Measurements from ENCODE around the gene PRSS27.

PRSS27 gene

GRCh38 chr16:2711370-2712062 lies 8.5 kb downstream of the PRSS27 start:
- H3K4me1 Mint-ChIP-seq, result no peaks in the 10 kb centered on the region
- no peak overlapping the region for H3K4me3 Mint-ChIP-seq
- peaks cover 5% of the 10 kb centered on the region for H3K27me3 Mint-ChIP-seq (ENCODE audit: low read depth)
- no peak for TF ChIP-seq CTCF (IDR thresholded peaks at IDR 0.05; ENCODE audit: unreplicated experiment in 3 of 3)
- peaks cover 3% of the 10 kb centered on the region for H3K36me3 Mint-ChIP-seq (ENCODE audit: low read depth)
- no peak overlapping the region for H3K27ac Mint-ChIP-seq
- no peaks in the 10 kb centered on the region for H3K9me3 Mint-ChIP-seq

DNA sequence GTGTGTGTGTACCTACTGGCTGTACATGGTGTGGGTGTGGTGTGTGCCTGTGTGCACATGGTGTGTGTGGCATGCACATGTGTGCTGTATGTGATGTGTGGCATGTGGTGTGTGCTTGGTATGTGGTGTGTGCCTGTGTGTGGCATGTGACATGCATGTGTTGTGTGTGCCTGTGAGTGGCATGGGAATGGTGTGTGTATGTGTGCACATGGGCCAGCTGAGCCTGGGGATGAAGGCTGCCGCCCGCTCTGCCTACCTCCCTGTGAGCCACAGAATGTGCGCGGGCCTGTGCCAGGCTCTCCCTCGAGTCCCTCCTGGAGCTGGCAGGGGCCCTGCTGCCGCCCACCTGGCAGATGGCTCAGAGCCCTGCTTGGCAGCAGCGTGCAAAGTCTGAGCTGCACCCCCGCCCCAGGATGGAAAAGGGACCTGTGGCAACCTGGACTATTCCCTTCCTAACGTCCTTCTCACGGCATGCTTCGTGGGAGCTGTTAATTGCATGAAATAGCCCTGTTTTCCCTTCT lies 9.3 kb downstream of the PRSS27 start:
- H3K4me3 Mint-ChIP-seq, result no peak overlapping the region
- no peak overlapping the region for H3K27ac Mint-ChIP-seq
- no peaks in the 10 kb centered on the region for H3K4me1 Mint-ChIP-seq
- peaks cover 5% of the 10 kb centered on the region for H3K27me3 Mint-ChIP-seq (ENCODE audit: low read depth)
- peaks cover 3% of the 10 kb centered on the region for H3K36me3 Mint-ChIP-seq (ENCODE audit: low read depth)
- TF ChIP-seq CTCF (IDR thresholded peaks at IDR 0.05; ENCODE audit: unreplicated experiment in 3 of 3), result no peak
- no peaks in the 10 kb centered on the region for H3K9me3 Mint-ChIP-seq

DNA sequence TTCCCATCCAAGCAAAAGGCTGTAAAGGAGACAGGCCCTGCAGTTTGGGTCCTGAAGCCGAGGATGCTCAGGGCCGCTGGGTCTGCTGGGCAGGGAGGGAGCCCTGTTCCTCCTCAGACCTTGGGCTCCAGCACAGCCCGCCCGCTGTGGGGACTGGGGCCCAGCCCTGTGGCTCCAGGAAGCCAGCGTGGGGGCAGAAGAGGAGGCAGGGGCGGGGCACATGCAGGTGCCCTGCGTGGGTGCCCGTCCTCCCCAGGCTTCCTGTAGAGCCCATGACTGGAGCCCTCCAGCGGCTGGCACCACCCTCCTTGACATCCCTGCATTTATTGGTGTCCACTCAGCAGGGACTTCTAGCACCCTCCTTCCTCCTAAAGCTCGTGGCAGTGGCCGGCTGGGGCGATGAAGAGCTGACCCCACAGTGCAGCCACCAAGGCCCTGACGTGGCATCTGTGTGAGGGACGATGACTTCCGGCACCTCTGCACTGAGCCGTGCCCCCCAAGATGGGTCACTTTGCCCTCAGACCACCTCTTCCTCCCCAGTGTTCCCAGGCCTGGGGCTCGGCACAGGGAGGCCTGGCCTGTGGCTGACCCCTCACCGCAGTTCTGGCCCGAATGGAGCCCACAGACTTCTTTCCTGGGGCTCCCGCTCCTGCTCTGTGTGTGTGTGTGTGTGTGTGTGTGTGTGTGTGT lies 9.9 kb downstream of the PRSS27 start:
- Mint-ChIP-seq H3K36me3 (ENCODE audit: low read depth) (peaks cover 3% of the 10 kb centered on the region), H3K4me3 (no peak overlapping the region), H3K27me3 (ENCODE audit: low read depth) (peaks cover 5% of the 10 kb centered on the region), H3K9me3 (no peaks in the 10 kb centered on the region), H3K27ac (no peak overlapping the region), H3K4me1 (no peaks in the 10 kb centered on the region)
- no peak for TF ChIP-seq CTCF (IDR thresholded peaks at IDR 0.05; ENCODE audit: unreplicated experiment in 3 of 3)

DNA sequence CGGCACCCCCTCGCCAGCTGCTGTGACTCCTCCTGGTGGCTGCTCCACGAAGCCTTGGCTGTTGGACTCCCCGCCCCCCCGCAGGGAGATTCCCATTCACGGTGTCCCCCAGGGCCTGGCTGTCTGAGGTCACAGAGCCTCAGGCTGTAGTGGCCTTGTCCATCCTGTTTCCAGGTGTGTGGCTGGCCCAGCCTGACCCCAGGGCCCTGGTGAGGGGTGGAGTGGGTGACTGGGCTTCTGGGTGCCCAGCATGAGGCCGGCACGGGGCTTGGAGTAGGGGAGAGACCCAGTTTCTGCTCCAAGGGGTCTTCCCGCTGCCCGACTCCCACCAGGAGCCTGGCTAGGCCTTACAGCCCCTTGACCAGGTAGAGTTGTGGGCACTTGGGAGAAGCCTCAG lies 10.4 kb downstream of the PRSS27 start:
- peaks cover 3% of the 10 kb centered on the region for H3K36me3 Mint-ChIP-seq (ENCODE audit: low read depth)
- H3K27ac Mint-ChIP-seq, result no peak overlapping the region
- H3K27me3 Mint-ChIP-seq (ENCODE audit: low read depth), result no peaks in the 10 kb centered on the region
- H3K4me1 Mint-ChIP-seq, result no peaks in the 10 kb centered on the region
- no peak overlapping the region for H3K4me3 Mint-ChIP-seq
- H3K9me3 Mint-ChIP-seq, result no peaks in the 10 kb centered on the region
- no peak for TF ChIP-seq CTCF (IDR thresholded peaks at IDR 0.05; ENCODE audit: unreplicated experiment in 3 of 3)

- Mint-ChIP-seq H3K27ac (no peak overlapping the region), H3K9me3 (no peaks in the 10 kb centered on the region)
Observed at GRCh38 chr16:2708955-2709587, 11.0 kb downstream of the PRSS27 start.

More at GRCh38 chr16:2708955-2709587, 11.0 kb downstream of the PRSS27 start:
- no peaks in the 10 kb centered on the region for H3K4me1 Mint-ChIP-seq
- H3K4me3 Mint-ChIP-seq, result no peak overlapping the region
- H3K36me3 Mint-ChIP-seq (ENCODE audit: low read depth), result peaks cover 3% of the 10 kb centered on the region
- TF ChIP-seq CTCF (IDR thresholded peaks at IDR 0.05; ENCODE audit: unreplicated experiment in 3 of 3), result no peak
- H3K27me3 Mint-ChIP-seq (ENCODE audit: low read depth), result no peaks in the 10 kb centered on the region

All from nephron (organoid).